K562 (cell line): ENCODE results near the gene RHOC. TPM values are rescaled to one million over a fixed set of nuclear protein-coding genes. Genes with fewer than 3 reads are reported as not detected.

Experiments
- ATAC-seq: fragments of 200-7000 bp; cut with Tn5 transposase; 3 replicates; pipeline ENCODE4 v1.9.1; 2020; ENCODE audit warnings: moderate library complexity
- BruUV-seq: library from RNA; stranded (reverse); fragments of 400-500 nt; replicated peaks from 2 replicates; lab custom pipeline; 2021; lab: Mats Ljungman, UMichigan
- CTCF ChIA-PET: fragments of 300-600 bp; formaldehyde crosslinking; extraction: SDS; loops from one replicate; lab custom pipeline; 2021; ENCODE audit warnings: low intra/inter-chr PET ratio; lab: Yijun Ruan, JAX
- POLR2A ChIA-PET: fragments of 300-600, 350-650 bp; sonication (Branson Sonifier 250); formaldehyde crosslinking; extraction: SDS; loops from one replicate; lab custom pipeline; 2021; ENCODE audit warnings: antibody characterized with exemption, inconsistent platforms; lab: Yijun Ruan, JAX
- DNase-seq, 4 experiments: peaks; one replicate each; pipeline versions ENCODE4 v3.0.0 to v3.0.0-alpha.2; 2011 to 2018; ENCODE audit warnings: low spot score in 3 of 4, mixed read lengths in 3 of 4; ENCODE audit errors: extremely low read depth in 1 of 4
- FAIRE-seq: peaks from 2 replicates; lab custom pipeline; 2011; peaks lifted over from hg19 to GRCh38; lab: Jason Lieb, UNC
- H2AFZ ChIP-seq: 2 replicates; pipeline ENCODE4 v1.6.0; 2011; ENCODE audit warnings: low read depth, low read length, control low read depth, inconsistent platforms
- H3K27ac ChIP-seq: fragments of 200-600 bp; 3 replicates; pipeline ENCODE4 v1.8.0; 2011; ENCODE audit warnings: low read depth, mild to moderate bottlenecking, control low read depth, inconsistent platforms, low read length, moderate library complexity, mixed read lengths; ENCODE audit errors: extremely low read depth
- H3K27me3 ChIP-seq, 2 experiments: fragments of 300-600 bp in 1 of 2; 2 replicates in 1 of 2; 3 replicates in 1 of 2; pipeline versions ENCODE4 v1.6.0 to v1.8.0; 2011; ENCODE audit warnings: inconsistent platforms in 2 of 2, low read length in 2 of 2, mild to moderate bottlenecking in 1 of 2, mixed read lengths in 1 of 2, moderate library complexity in 1 of 2; ENCODE audit not compliant: control insufficient read depth in 2 of 2, insufficient read depth in 2 of 2
- H3K36me3 ChIP-seq: fragments of 300-600 bp; 3 replicates; pipeline ENCODE4 v1.8.0; 2011; ENCODE audit warnings: mild to moderate bottlenecking, low read length, inconsistent platforms; ENCODE audit not compliant: control insufficient read depth, insufficient read depth
- H3K4me1 ChIP-seq, 2 experiments: fragments of 200-600 bp in 1 of 2; replicated peaks in 1 of 2; 2 replicates in 1 of 2; 3 replicates in 1 of 2; pipeline versions ENCODE4 v1.5.1 to v1.8.0; 2011; ENCODE audit warnings: inconsistent platforms in 2 of 2, low read length in 2 of 2, mild to moderate bottlenecking in 1 of 2, mixed read lengths in 1 of 2, moderate library complexity in 1 of 2; ENCODE audit not compliant: control insufficient read depth in 2 of 2, insufficient read depth in 2 of 2
- H3K4me2 ChIP-seq: 2 replicates; pipeline ENCODE4 v1.6.1; 2011; ENCODE audit warnings: low read length, control low read depth, inconsistent platforms, mixed read lengths; ENCODE audit not compliant: insufficient read depth
- H3K4me3 ChIP-seq: fragments of 200-600 bp; sonication (generic), shearing (Covaris generic); 2 replicates; pipeline ENCODE4 v1.5.1; 2016; ENCODE audit warnings: control low read depth, inconsistent platforms
- H3K79me2 ChIP-seq: fragments of 200-600 bp; 3 replicates; pipeline ENCODE4 v1.8.0; 2011; ENCODE audit warnings: low read length, inconsistent platforms; ENCODE audit not compliant: control insufficient read depth, insufficient read depth
- H3K9ac ChIP-seq, 2 experiments: 2 replicates each; pipeline versions ENCODE4 v1.6.0 to v1.6.1; 2011; ENCODE audit warnings: low read depth in 2 of 2, low read length in 2 of 2, control low read depth in 1 of 2, inconsistent platforms in 1 of 2, mild to moderate bottlenecking in 1 of 2, mixed read lengths in 1 of 2; ENCODE audit not compliant: insufficient read depth in 1 of 2
- H3K9me1 ChIP-seq: one replicate; pipeline ENCODE4 v1.6.0; 2011; ENCODE audit warnings: inconsistent platforms, mild to moderate bottlenecking, low read length, moderate library complexity; ENCODE audit not compliant: control insufficient read depth, insufficient read depth
- H3K9me3 ChIP-seq: replicated peaks from 2 replicates; pipeline ENCODE4 v1.5.1; 2011; ENCODE audit warnings: low read depth, low read length, inconsistent platforms; ENCODE audit not compliant: control insufficient read depth, insufficient read depth
- H4K20me1 ChIP-seq: replicated peaks from 2 replicates; pipeline ENCODE4 v1.6.1; 2011; ENCODE audit warnings: low read length, inconsistent platforms, mixed read lengths; ENCODE audit not compliant: control insufficient read depth, insufficient read depth
- BRD9 ChIP-seq: fragments of 450-650 bp; IDR thresholded peaks from 2 replicates; pipeline ENCODE4 v1.6.1; 2018; ENCODE audit warnings: low read depth; ENCODE audit not compliant: partially characterized antibody
- CLOCK ChIP-seq: fragments of 250-450 bp; sonication (Bioruptor Pico); IDR thresholded peaks from 2 replicates; pipeline ENCODE4 v1.4.0; 2020; ENCODE audit warnings: mild to moderate bottlenecking, moderate library complexity, borderline replicate concordance
- CTCF ChIP-seq, 3 experiments: IDR thresholded peaks in 2 of 3; conservative IDR thresholded peaks in 1 of 3; 2 replicates each; pipeline ENCODE4 v1.5.1; 2011 to 2012; ENCODE audit warnings: low read length in 3 of 3, mild to moderate bottlenecking in 3 of 3, control low read depth in 2 of 3, improper control_type of control experiment in 1 of 3, inconsistent platforms in 1 of 3, low read depth in 1 of 3, mixed read lengths in 1 of 3, moderate library complexity in 1 of 3; ENCODE audit not compliant: insufficient read depth in 2 of 3
- DEAF1 ChIP-seq: fragments of 450-650 bp; formaldehyde crosslinking; IDR thresholded peaks from 2 replicates; pipeline ENCODE4 v1.4.0; 2020; ENCODE audit warnings: mild to moderate bottlenecking, moderate library complexity
- ETV6 ChIP-seq, 3 experiments: fragments of 150-350 bp in 1 of 3; sonication (generic) in 1 of 3; formaldehyde crosslinking in 1 of 3; IDR thresholded peaks; 2 replicates each; pipeline versions ENCODE4 v1.6.1 to v1.8.0; 2014 to 2022; ENCODE audit warnings: borderline replicate concordance in 2 of 3, low read depth in 2 of 3, antibody characterized with exemption in 1 of 3, low read length in 1 of 3, mild to moderate bottlenecking in 1 of 3, missing genetic modification reagents in 1 of 3
- ID3 ChIP-seq, 2 experiments: fragments of 250-450 bp in 1 of 2; fragments of 450-650 bp in 1 of 2; sonication (Bioruptor Pico) in 1 of 2; IDR thresholded peaks; 2 replicates each; pipeline versions ENCODE4 v1.6.1 to v1.8.0; 2016 to 2021; ENCODE audit warnings: mild to moderate bottlenecking in 2 of 2, moderate library complexity in 2 of 2, missing compliant biosample characterization in 1 of 2, missing genetic modification characterization in 1 of 2
- RAD21 ChIP-seq, 2 experiments: fragments of 250-450 bp in 1 of 2; fragments of 450-650 bp in 1 of 2; sonication (Bioruptor Pico) in 1 of 2; formaldehyde crosslinking in 1 of 2; IDR thresholded peaks in 1 of 2; conservative IDR thresholded peaks in 1 of 2; 2 replicates each; pipeline versions ENCODE4 v1.4.0 to v1.8.0; 2020 to 2022; ENCODE audit warnings: mild to moderate bottlenecking in 2 of 2, moderate library complexity in 1 of 2
- ZNF518B ChIP-seq: fragments of 250-450 bp; sonication (Bioruptor Pico); IDR thresholded peaks from 2 replicates; pipeline ENCODE4 v1.5.0; 2021; ENCODE audit warnings: mild to moderate bottlenecking, moderate library complexity
- WGBS: fragments of 100-300 bp; shearing (Covaris generic); methylation state at CpG from one replicate; pipeline ENCODE4 v1.1.6; 2016; ENCODE audit warnings: low coverage, mixed read lengths; ENCODE audit not compliant: insufficient coverage; ENCODE audit errors: missing lambda C conversion rate; 5-methylcytosine and 5-hydroxymethylcytosine counted together
- in situ Hi-C: fragments of 300-500 bp; cut with MboI; formaldehyde crosslinking; loops from 4 replicates; pipeline ENCODE4 v1.15.0; 2018; ENCODE audit warnings: inconsistent platforms, mixed read lengths
- intact Hi-C: fragments of 100-400 bp; cut with micrococcal nuclease; formaldehyde crosslinking; loops from 2 replicates; pipeline ENCODE4 v1.14.2; 2022
- polyA plus RNA-seq, 8 experiments: library from polyadenylated mRNA; depleted of rRNA in 4 of 8; stranded (reverse) in 5 of 8; unstranded in 3 of 8; fragments of >200 nt; fragmentation: Nextera tagmentation in 2 of 8; fragmentation: Illumina TruSeq in 1 of 8; extraction: Ambion mirVana in 2 of 8; extraction: Trizol in 1 of 8; gene quantifications; 2 replicates each; pipeline versions ENCODE4 v1.2.1 to v1.2.3, GENCODE V29; 2011 to 2014; ENCODE audit warnings: inconsistent platforms in 1 of 8, missing spikeins in 1 of 8
- total RNA-seq, 7 experiments: library from RNA; depleted of rRNA in 6 of 7; stranded (reverse); fragments of >200 nt in 6 of 7; fragmentation: Illumina TruSeq in 2 of 7; extraction: Trizol in 2 of 7; gene quantifications; 2 replicates each; pipeline versions ENCODE4 v1.2.1 to v1.2.3, GENCODE V29; 2011 to 2021; ENCODE audit warnings: low replicate concordance in 1 of 7

RHOC gene
- total and polyA plus RNA-seq, 9 of the 15 experiments (the other 6 are each of a cell fraction or from before 2014, with no cell fraction given): 35.2 to 364 (median 204) TPM

GRCh38 chr1:112727716-112728115 is 20.8 kb upstream of the RHOC start:
- intact Hi-C loops (no loop called here), in situ Hi-C loops (no loop called here)
- FAIRE-seq (peak; percentile 19), DNase-seq (peak in 2 of 4 experiments; percentile 47 to 51), ATAC-seq (peak; percentile 87)
- 4% methylated on average over 2 of the region's 2 CpGs for WGBS
- Histone ChIP-seq H3K4me1 (peaks cover 0 to 5% of the 10 kb centered on the region in 2 experiments; a peak in 3 of 5 replicates), H3K79me2 (no peaks in the 10 kb centered on the region), H3K9me1 (no peaks in the 10 kb centered on the region), H3K27me3 (peaks cover 11 to 33% of the 10 kb centered on the region in 2 experiments; a peak in 4 of 5 replicates), H3K4me3 (no peak overlapping the region), H2AFZ (no peak overlapping the region), H3K27ac (no peak overlapping the region), H3K9ac (no peak overlapping the region), H3K36me3 (no peaks in the 10 kb centered on the region), H3K4me2 (no peak overlapping the region), H4K20me1 (no peaks in the 10 kb centered on the region), H3K9me3 (no peaks in the 10 kb centered on the region)
- no TSS peak for BruUV-seq
- ChIA-PET POLR2A (interaction anchor here (0.6 kb wide), 1 partner anchor 345 kb away, joined by 3 read pairs; the partner anchor contains the start of gene LRIG2), CTCF (interaction anchor here (0.8 kb wide), 1 partner anchor 77 kb away, joined by 3 read pairs; no protein-coding TSS in a partner anchor)
- TF ChIP-seq ETV6 (IDR thresholded peaks at IDR 0.05; ENCODE audit: borderline replicate concordance in 1 of 2, low read depth in 2 of 2, low read length in 1 of 2): no peak
- TF ChIP-seq ETV6 (CRISPR knock-in tag; IDR thresholded peaks at IDR 0.05; ENCODE audit: borderline replicate concordance): no peak
- TF ChIP-seq BRD9: no peak
- peak; percentile 25 to 53; a peak in 3 of 4 replicates for TF ChIP-seq RAD21 (CRISPR knock-in tag; conservative IDR thresholded peaks at IDR 0.05 in 1 of 2, IDR thresholded peaks at IDR 0.05 in 1 of 2)
- peak; percentile 46 to 53 (median 51); a peak in 5 of 6 replicates for TF ChIP-seq CTCF (IDR thresholded peaks at IDR 0.05 in 2 of 3, conservative IDR thresholded peaks at IDR 0.05 in 1 of 3; ENCODE audit: insufficient read depth in 2 of 3, low read depth in 1 of 3, low read length in 3 of 3)
- no peak for TF ChIP-seq ID3 (CRISPR knock-in tag; IDR thresholded peaks at IDR 0.05)
- 0 out of 2 replicates have a peak, but pooled peaks have one; percentile 35 for TF ChIP-seq ID3 (tag; IDR thresholded peaks at IDR 0.05)
- 0 out of 2 replicates have a peak, but pooled peaks have one; percentile 7 for TF ChIP-seq DEAF1 (CRISPR knock-in tag)
- no peak for TF ChIP-seq CLOCK (CRISPR knock-in tag)
- TF ChIP-seq ZNF518B (CRISPR knock-in tag): no peak
